ENCODE results near the gene DNAJB9.

Gene DNAJB9

DNA sequence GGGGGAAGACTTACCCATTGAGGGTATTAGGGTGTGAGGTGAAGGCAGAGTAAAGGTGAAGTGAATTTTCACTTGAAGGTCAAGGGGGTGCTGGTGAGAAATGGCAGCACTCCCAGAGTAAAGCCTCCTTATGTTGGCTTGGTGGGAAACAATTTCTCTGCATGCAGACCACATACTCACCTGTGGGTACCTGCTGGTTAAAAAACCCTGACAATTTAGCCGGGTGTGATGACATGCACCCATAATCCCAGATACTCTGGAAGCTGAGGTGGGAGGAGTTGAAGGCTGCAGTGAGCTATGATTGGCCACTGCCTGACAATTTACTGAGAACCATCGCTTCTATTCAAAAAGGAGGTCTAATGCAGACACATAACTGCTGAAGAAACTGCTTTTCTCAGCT is 5.5 kb downstream of the DNAJB9 start:
- Histone ChIP-seq H3K36me3 (ENCODE audit: control insufficient read depth, insufficient read depth, low read length) (peaks cover 3% of the 10 kb centered on the region), H3K27me3 (ENCODE audit: control insufficient read depth, insufficient read depth, low read length) (no peaks in the 10 kb centered on the region), H3K4me3 (ENCODE audit: low read length) (no peak overlapping the region), H3K9ac (ENCODE audit: low read length) (no peak overlapping the region), H3K4me1 (ENCODE audit: control insufficient read depth, insufficient read depth, low read length) (no peaks in the 10 kb centered on the region), H3K9me3 (ENCODE audit: control insufficient read depth, low read length) (no peaks in the 10 kb centered on the region)

DNA sequence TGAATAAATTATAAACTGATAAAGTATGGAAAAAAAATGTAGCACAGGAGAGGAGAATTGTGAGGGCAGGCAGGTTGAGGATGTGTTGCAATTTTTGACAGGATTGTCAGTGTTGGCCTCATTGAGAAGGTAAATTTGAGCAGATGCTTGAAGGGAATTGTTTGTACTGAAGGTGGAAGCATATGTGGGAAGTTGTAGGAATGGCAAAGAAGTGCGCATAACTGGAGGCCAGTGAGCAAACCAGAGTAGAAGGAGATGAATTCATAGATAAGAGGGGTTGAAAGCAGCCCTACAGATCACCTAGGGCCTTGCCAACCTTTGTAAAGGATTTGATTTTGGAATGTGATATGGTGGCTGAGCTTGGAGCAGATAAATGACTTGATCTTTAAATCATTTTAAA is 6.4 kb downstream of the DNAJB9 start:
- peaks cover 3% of the 10 kb centered on the region for H3K36me3 ChIP-seq (ENCODE audit: control insufficient read depth, insufficient read depth, low read length)

DNA sequence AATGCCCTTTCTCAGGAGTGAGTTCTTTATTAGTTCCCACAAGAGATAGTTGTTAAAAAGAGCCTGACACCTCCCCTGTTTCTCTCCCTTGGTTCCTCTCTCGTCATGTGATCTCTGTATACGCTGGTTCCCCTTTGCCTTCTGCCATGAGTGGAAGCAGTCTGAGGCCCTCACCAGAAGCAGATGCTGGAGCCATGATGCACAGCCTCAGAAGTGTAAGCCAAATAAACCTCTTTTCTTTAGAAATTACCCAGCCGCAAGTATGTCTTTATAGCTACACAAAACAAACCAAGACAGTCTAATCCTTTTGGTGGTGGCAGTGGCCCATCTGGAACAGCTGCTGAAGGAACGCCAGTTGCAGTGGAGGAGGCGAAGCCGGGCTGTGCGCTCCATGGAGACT is 9.3 kb downstream of the DNAJB9 start:
- Histone ChIP-seq H3K4me3 (ENCODE audit: low read length) (no peak overlapping the region), H3K9me3 (ENCODE audit: control insufficient read depth, low read length) (no peaks in the 10 kb centered on the region), H3K9ac (ENCODE audit: low read length) (no peak overlapping the region), H3K36me3 (ENCODE audit: control insufficient read depth, insufficient read depth, low read length) (peaks cover 3% of the 10 kb centered on the region), H3K4me1 (ENCODE audit: control insufficient read depth, insufficient read depth, low read length) (no peaks in the 10 kb centered on the region), H3K27me3 (ENCODE audit: control insufficient read depth, insufficient read depth, low read length) (no peaks in the 10 kb centered on the region)

More for the DNA sequence above, 6.4 kb downstream of the DNAJB9 start:
- Histone ChIP-seq H3K9me3 (ENCODE audit: control insufficient read depth, low read length) (no peaks in the 10 kb centered on the region), H3K27me3 (ENCODE audit: control insufficient read depth, insufficient read depth, low read length) (no peaks in the 10 kb centered on the region), H3K4me1 (ENCODE audit: control insufficient read depth, insufficient read depth, low read length) (no peaks in the 10 kb centered on the region), H3K9ac (ENCODE audit: low read length) (no peak overlapping the region), H3K4me3 (ENCODE audit: low read length) (no peak overlapping the region)

DNA sequence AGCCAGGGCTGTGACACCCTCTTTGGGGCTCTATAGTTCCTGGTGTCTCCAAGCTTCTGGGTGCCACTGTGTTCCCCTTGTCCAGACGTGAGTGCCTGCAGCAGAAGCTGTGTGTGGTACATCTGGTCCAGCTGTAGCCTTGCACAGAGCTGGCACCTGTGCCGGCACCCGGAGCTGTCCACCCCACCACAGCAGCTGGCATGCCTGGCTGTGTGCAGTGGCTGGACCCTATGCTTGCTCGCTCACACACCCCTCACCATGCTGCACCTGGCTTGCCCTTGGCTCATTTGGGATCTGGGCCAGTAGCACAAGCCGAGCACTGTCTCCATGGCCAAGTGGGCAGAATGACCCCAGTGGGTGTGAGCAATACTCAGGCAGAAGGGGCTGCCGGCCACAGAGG is 10.6 kb downstream of the DNAJB9 start:
- no peaks in the 10 kb centered on the region for H3K9me3 ChIP-seq (ENCODE audit: control insufficient read depth, low read length)
- H3K4me1 ChIP-seq (ENCODE audit: control insufficient read depth, insufficient read depth, low read length), result no peaks in the 10 kb centered on the region
- H3K9ac ChIP-seq (ENCODE audit: low read length), result no peak overlapping the region
- no peaks in the 10 kb centered on the region for H3K27me3 ChIP-seq (ENCODE audit: control insufficient read depth, insufficient read depth, low read length)
- H3K4me3 ChIP-seq (ENCODE audit: low read length), result no peak overlapping the region
- peaks cover 3% of the 10 kb centered on the region for H3K36me3 ChIP-seq (ENCODE audit: control insufficient read depth, insufficient read depth, low read length)

DNA sequence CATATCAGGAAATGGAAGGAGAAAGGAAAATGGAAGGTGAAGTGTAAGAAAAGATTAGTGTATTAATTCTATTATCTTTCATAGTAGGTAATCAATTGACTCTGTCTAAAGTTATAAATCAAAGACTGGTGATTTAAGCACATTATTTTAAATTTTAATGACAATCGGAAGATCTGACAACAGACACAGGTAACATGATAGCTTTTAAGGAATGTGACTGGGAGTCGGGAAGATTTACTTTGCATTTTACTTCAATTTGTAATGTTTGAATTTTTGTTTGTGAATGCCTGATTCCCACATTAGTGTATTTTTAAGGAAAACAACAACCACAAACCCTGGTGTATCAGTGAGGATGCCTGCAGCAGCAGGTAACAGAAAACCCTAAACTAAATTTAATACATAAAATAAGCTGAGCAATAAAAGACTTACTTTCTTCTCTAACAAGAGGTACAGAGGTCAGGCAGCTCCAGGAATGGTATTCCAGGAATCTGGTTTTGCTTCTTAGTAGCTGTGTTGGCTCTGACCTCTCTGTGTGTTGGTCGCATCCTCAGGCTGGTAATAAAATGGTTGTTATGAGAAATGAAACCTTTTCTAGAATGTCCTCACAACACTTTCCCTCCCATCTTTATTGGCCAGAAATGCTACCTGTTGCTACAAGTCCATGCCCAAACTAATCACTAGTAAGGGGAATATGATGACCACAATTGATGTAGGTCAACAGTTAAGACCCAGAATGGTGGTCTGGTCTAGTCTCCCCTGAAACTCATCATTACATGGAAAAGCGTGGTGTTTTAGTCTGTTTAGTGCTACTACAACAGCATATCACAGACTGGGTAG is 12.2 kb downstream of the DNAJB9 start:
- H3K36me3 ChIP-seq (ENCODE audit: control insufficient read depth, insufficient read depth, low read length), result peaks cover 3% of the 10 kb centered on the region
- no peak overlapping the region for H3K4me3 ChIP-seq (ENCODE audit: low read length)
- H3K9me3 ChIP-seq (ENCODE audit: control insufficient read depth, low read length), result no peaks in the 10 kb centered on the region
- no peaks in the 10 kb centered on the region for H3K4me1 ChIP-seq (ENCODE audit: control insufficient read depth, insufficient read depth, low read length)
- no peaks in the 10 kb centered on the region for H3K27me3 ChIP-seq (ENCODE audit: control insufficient read depth, insufficient read depth, low read length)
- no peak overlapping the region for H3K9ac ChIP-seq (ENCODE audit: low read length)

DNA sequence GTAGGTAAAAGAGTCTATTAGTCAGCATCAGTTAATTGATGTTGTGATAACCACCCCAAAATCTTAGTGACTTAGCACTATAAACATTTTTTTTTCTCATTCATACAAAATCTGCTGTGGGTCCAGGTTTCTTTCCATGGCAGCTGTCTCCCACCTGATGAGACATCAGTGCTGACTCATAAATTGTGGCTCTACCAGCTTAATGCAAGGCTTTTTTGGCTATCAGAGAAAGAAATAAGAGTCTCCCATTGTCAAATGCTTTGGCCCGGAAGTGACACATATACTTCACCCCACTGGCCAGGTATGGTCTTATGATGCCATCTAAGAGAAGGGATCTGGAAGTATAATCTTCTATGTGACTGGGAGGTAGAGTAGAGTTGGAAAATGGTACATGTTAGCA is 14.5 kb downstream of the DNAJB9 start:
- no peak overlapping the region for H3K9ac ChIP-seq (ENCODE audit: low read length)
- H3K9me3 ChIP-seq (ENCODE audit: control insufficient read depth, low read length), result no peaks in the 10 kb centered on the region
- H3K27me3 ChIP-seq (ENCODE audit: control insufficient read depth, insufficient read depth, low read length), result no peaks in the 10 kb centered on the region
- no peaks in the 10 kb centered on the region for H3K4me1 ChIP-seq (ENCODE audit: control insufficient read depth, insufficient read depth, low read length)
- peaks cover 3% of the 10 kb centered on the region for H3K36me3 ChIP-seq (ENCODE audit: control insufficient read depth, insufficient read depth, low read length)
- H3K4me3 ChIP-seq (ENCODE audit: low read length), result no peak overlapping the region

DNA sequence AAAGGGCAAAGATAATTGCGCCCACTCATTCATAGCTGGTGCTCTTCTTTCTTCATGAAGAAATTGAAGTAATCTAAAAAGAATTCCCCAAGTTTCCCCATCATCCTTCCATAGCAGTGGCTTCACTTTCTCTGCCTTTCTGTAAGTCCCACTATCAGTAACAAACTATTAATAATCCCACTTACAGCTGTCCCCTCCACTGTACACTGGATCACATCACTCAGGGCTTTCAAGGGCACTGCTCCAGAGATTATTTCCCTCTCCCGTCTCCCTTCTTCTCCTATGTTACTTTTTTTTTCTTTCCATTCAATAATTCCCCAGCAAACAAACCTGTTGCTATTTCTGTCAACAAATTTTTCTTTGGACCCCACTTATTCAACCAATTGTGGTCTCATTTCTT is 16.2 kb downstream of the DNAJB9 start:
- Histone ChIP-seq H3K36me3 (ENCODE audit: control insufficient read depth, insufficient read depth, low read length) (no peaks in the 10 kb centered on the region), H3K27me3 (ENCODE audit: control insufficient read depth, insufficient read depth, low read length) (no peaks in the 10 kb centered on the region), H3K4me3 (ENCODE audit: low read length) (no peak overlapping the region), H3K9ac (ENCODE audit: low read length) (no peak overlapping the region), H3K4me1 (ENCODE audit: control insufficient read depth, insufficient read depth, low read length) (no peaks in the 10 kb centered on the region), H3K9me3 (ENCODE audit: control insufficient read depth, low read length) (no peaks in the 10 kb centered on the region)

DNA sequence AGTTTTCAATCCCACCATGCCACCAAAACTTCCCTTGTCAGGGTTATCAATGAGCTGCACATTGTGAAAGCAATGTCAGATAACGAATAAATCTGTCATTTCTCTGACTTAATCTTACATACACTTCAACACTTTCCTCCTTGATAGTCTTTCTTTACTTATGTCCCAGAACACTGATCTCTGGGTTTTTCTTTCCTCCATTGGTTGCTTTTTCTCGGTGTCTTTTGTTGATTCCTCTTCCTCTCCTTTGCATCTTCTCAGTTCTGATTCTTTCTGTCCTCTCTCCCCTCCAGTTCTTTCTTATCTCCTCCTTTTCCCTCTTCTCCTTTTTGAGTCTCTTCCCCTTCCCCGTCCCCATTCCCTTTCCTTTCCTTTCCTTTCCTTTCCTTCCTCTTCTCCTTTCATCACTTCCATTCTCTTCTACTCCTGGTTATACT is 16.6 kb downstream of the DNAJB9 start:
- Histone ChIP-seq H3K9me3 (ENCODE audit: control insufficient read depth, low read length) (no peaks in the 10 kb centered on the region), H3K4me3 (ENCODE audit: low read length) (no peak overlapping the region), H3K9ac (ENCODE audit: low read length) (no peak overlapping the region), H3K27me3 (ENCODE audit: control insufficient read depth, insufficient read depth, low read length) (no peaks in the 10 kb centered on the region), H3K36me3 (ENCODE audit: control insufficient read depth, insufficient read depth, low read length) (no peaks in the 10 kb centered on the region), H3K4me1 (ENCODE audit: control insufficient read depth, insufficient read depth, low read length) (no peaks in the 10 kb centered on the region)

DNA sequence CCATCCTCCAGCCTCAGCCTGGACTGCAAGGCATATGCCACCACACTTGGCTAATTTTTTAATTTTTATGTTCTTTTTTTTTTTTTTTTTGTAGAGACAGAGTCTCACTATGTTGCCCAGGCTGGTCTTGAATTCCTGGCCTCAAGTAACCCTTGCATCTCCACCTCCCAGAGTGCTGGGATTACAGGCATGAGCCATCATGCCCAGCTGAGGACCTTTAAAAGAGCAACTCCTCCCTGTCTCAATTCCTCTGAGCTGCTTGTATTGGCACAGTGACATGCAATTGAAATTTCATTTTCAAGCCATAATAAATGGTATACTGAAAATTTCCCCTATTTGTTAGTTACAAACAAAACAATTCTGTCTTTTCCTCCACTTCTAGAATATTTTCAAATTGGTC is 19.5 kb downstream of the DNAJB9 start:
- no peaks in the 10 kb centered on the region for H3K9me3 ChIP-seq (ENCODE audit: control insufficient read depth, low read length)
- no peak overlapping the region for H3K9ac ChIP-seq (ENCODE audit: low read length)
- H3K4me3 ChIP-seq (ENCODE audit: low read length), result no peak overlapping the region
- H3K36me3 ChIP-seq (ENCODE audit: control insufficient read depth, insufficient read depth, low read length), result no peaks in the 10 kb centered on the region
- H3K27me3 ChIP-seq (ENCODE audit: control insufficient read depth, insufficient read depth, low read length), result no peaks in the 10 kb centered on the region
- H3K4me1 ChIP-seq (ENCODE audit: control insufficient read depth, insufficient read depth, low read length), result no peaks in the 10 kb centered on the region

DNA sequence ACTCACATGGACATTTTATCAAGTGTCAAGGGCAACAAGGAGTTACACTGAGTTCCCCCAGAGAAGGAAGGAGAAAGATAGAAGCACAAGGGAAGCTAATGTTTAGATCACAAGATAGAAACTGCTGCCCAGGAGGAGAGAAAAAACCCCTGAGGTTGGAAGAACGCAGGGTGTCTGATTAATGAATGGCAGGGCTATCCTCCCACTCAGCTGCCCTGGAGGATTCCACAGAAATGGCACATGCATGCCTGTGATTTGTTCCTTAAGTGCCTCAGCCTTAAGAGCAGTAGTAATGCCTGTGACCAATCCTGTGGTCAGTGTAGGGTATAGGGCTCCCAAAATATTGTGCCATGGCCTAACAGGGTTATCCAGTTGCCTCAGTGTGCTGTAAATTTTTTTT is 20.2 kb downstream of the DNAJB9 start:
- no peak overlapping the region for H3K9ac ChIP-seq (ENCODE audit: low read length)
- no peaks in the 10 kb centered on the region for H3K9me3 ChIP-seq (ENCODE audit: control insufficient read depth, low read length)
- H3K36me3 ChIP-seq (ENCODE audit: control insufficient read depth, insufficient read depth, low read length), result no peaks in the 10 kb centered on the region
- no peaks in the 10 kb centered on the region for H3K27me3 ChIP-seq (ENCODE audit: control insufficient read depth, insufficient read depth, low read length)
- H3K4me1 ChIP-seq (ENCODE audit: control insufficient read depth, insufficient read depth, low read length), result no peaks in the 10 kb centered on the region
- H3K4me3 ChIP-seq (ENCODE audit: low read length), result no peak overlapping the region

DNA sequence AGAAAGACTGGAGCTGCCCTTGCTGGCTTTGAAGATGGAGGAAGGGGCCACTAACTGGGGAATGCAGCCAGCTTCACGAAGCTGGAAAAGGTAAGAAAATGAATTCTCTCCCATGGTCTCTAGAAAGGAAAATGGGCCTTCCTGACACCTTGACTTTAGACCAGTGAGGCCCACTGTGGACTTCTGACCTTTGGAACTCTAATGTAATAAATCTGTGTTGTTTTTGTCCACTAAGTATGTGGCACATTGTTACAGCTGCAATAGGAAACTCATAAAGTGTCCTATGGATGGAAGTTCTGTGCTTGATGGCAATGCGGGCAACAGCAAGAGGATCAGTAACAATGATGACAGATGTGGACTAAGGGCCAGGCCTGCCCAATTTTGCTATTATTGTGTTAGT is 20.9 kb downstream of the DNAJB9 start:
- Histone ChIP-seq H3K9me3 (ENCODE audit: control insufficient read depth, low read length) (no peaks in the 10 kb centered on the region), H3K36me3 (ENCODE audit: control insufficient read depth, insufficient read depth, low read length) (no peaks in the 10 kb centered on the region), H3K4me3 (ENCODE audit: low read length) (no peak overlapping the region), H3K4me1 (ENCODE audit: control insufficient read depth, insufficient read depth, low read length) (no peaks in the 10 kb centered on the region), H3K27me3 (ENCODE audit: control insufficient read depth, insufficient read depth, low read length) (no peaks in the 10 kb centered on the region), H3K9ac (ENCODE audit: low read length) (no peak overlapping the region)

DNA sequence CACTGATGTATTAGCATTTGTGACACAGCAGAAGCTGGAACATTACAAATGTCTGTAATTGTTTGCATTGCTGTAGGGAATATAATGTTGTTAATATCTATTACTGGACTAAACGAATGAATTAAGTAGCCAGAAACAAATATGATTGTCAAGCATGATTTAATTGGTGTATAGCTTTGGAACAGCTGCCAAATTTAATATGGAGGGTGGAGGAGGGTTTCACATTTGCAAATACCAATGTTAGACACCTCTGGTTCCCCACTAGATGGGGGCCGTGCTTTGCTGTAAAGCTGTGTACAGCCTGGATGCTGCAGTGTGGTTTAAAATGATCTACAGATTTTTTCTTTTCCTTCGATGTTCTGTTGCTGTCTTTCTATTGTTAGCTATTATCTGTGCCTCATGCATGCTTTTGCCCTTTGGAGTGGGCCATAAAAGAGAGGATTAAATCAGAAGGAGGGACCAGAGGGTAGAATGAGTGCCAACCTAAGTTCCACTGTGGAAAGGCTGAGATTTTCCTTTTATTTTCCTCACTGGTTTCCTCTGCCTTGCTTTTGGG is 23.1 kb downstream of the DNAJB9 start:
- H3K4me3 ChIP-seq (ENCODE audit: low read length), result no peak overlapping the region
- no peak overlapping the region for H3K9ac ChIP-seq (ENCODE audit: low read length)
- no peaks in the 10 kb centered on the region for H3K36me3 ChIP-seq (ENCODE audit: control insufficient read depth, insufficient read depth, low read length)
- no peaks in the 10 kb centered on the region for H3K27me3 ChIP-seq (ENCODE audit: control insufficient read depth, insufficient read depth, low read length)
- no peaks in the 10 kb centered on the region for H3K4me1 ChIP-seq (ENCODE audit: control insufficient read depth, insufficient read depth, low read length)
- no peaks in the 10 kb centered on the region for H3K9me3 ChIP-seq (ENCODE audit: control insufficient read depth, low read length)
